NCI-H774 (cell line): ENCODE results near the gene SORT1.
"Not testable (repeated sequence)": the region's sequence is repeated elsewhere in the genome, so short reads cannot be mapped to it uniquely, and the experiment has no call there.

Experiments used
- DNase-seq: peaks from one replicate; lab custom pipeline; 2025; lab: John Stamatoyannopoulos, UW

SORT1 gene

GRCh38 chr1:109396871-109397580 is 692 bp downstream of the SORT1 start:
- DNase-seq, result no peak

DNA sequence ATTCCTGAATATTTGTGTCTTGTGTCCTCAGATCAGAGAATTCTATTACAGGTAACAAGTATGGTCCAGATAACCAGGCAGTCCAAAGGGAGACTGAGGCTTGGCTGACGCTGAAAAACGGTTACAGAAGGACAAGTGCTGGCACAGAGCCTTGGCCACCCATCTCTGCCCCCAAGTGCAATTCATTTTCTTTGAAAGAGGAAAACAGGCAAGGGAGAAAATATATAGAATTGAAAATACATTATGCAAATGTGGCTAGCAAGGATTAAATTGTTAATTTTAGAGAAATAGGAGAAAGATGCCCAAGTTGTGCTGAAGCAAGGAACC is 1.2 kb downstream of the SORT1 start:
- DNase-seq, result no peak

GRCh38 chr1:109395602-109396512 is 1.9 kb downstream of the SORT1 start:
- no peak for DNase-seq

- not testable (repeated sequence) for DNase-seq
Observed at GRCh38 chr1:109395282-109395599, 2.5 kb downstream of the SORT1 start.

- no peak for DNase-seq
Observed at GRCh38 chr1:109394591-109395281, 3.0 kb downstream of the SORT1 start.

DNA sequence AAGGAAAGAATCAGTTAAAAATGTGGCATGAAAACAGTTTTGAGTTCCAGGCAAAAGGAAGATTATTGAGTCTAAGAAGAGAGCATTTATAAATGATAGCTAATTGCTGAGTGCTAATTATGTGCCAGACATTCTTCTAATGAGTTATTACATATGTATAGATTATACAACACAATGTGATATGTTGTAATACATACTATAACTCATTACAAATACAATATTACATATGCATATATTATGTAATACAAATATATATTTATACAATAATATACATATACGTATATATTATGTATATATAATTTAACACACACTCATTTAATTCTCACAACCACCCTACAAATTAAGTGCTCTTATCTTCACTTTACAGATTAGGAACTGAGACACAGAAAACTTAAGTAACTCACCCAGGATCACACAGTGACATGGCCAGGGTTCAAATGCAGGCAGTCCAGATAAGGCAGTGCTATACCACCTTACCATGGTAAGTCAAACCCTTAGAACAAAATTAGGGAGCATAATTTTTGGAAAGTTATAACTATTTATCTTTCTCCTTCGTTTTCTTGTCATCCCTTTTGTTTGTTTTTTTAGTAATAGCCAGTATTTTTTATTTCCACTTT is 4.0 kb downstream of the SORT1 start:
- DNase-seq, result no peak

GRCh38 chr1:109392788-109393616 is 4.7 kb downstream of the SORT1 start:
- DNase-seq, result peak; percentile 3

- DNase-seq, result no peak
Observed at GRCh38 chr1:109392037-109392787, 5.5 kb downstream of the SORT1 start.

- no peak for DNase-seq
Observed at GRCh38 chr1:109391626-109392025, 6.1 kb downstream of the SORT1 start.

- no peak for DNase-seq
Observed at GRCh38 chr1:109391157-109391556, 6.6 kb downstream of the SORT1 start.

GRCh38 chr1:109389638-109390341 is 7.9 kb downstream of the SORT1 start:
- no peak for DNase-seq

- no peak for DNase-seq
Observed at GRCh38 chr1:109388884-109389637, 8.7 kb downstream of the SORT1 start.

DNA sequence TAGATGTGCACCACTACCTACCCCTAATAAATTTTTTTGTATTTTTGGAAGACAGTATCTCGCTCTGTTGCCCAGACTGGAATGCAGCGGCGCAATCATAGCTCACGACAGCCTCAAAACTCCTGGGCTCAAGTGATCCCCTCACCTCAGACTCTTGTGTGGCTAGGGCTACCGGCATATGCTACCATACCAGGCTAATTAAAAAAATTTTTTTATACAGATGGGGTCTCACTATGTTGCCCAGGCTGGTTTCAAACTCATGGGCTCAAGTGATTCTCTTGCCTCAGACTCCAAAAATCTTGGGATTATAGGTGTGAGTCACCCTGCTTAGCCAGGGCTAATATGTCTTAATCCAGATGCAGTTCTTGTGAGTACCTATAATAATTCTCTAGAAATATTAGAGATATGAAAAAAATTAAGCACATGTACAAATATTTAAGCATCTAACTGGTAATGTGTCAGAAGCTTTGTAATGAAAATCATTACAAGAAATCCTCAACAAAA is 9.5 kb downstream of the SORT1 start:
- no peak for DNase-seq

- no peak for DNase-seq
Observed at GRCh38 chr1:109386054-109386717, 11.5 kb downstream of the SORT1 start.

- DNase-seq, result no peak
Observed at GRCh38 chr1:109385417-109385816, 12.3 kb downstream of the SORT1 start.

DNA sequence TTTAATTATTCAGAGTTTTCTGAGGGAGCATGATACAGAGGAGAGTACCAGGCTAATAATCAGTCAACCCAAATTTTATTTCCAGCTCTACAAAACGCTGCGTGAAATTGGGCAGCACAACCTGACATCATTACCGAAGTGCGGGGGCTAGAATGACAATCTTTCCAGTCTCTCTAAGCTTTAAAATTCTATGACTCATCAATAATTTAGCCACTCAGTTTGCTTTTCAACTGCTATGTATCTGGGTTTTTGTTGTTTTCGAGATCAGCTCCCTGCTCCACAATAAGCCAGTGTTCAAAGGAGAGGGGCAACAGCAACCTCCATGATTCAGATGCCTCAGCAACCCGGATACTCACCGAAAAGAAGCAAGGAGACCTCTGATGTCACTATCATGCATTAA is 13.9 kb downstream of the SORT1 start:
- DNase-seq, result no peak

DNA sequence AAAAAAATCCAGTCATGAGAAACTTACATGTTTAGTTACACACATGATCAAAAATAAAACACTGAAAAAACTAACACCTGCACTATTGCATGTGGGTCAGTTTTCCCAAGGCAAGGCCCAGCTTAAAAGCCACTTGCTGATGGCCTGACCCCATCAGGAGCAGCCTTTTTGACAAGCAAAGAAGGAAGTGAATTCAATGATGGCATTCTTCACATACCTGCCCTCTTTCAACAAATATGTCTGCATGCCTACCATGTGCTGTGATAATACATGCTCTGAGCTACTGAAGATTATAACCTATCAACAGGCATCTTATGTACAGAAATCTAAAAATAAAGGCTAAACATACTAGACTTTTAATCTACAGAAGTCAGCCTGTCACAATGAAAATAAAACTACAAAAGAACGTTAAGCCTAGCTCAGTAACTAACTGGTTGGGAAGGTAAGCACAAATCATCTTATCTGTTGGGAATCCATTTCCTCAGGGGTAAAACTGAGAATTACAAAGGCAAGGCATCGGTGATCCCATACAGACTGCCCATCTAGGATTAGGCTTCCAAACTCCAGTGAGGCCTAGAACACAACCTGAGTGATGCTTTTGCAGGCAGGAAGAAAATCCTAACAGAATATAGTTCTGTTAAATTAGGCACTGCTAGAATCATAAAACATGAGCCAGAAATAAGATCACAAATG is 14.5 kb downstream of the SORT1 start:
- no peak for DNase-seq

- DNase-seq, result no peak
Observed at GRCh38 chr1:109381573-109381972, 16.1 kb downstream of the SORT1 start.
